Measurements from ENCODE around the gene TMEM135. TPM values are rescaled to one million over a fixed set of nuclear protein-coding genes. Genes with fewer than 3 reads are reported as not detected.

TMEM135 gene
- total RNA-seq, 6 experiments from 2014 or later, result 12.2 to 27.9 (median 18.8) TPM

DNA sequence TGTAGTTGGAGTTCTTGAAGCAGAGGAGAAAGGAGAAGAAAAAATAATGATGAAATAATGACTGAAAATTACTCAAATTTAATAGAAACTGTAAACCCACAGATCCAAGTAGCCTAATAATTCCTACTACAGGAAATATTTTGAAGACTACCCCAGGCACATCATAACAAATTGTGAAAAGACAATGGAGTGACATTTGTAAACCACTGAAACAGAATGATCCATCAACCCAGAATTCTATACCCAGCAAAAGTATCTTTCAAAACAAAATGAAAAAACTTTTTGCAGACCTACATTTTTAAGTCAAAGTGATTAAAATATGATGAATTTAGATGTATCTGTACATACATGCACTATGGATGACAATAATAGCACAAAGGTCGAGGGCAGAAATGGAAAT, 194.6 kb downstream of the TMEM135 start:
- H3K27ac ChIP-seq, result no peak overlapping the region
- DNase-seq, result no peak
- peaks cover 0 to 8% (median 0%) of the 10 kb centered on the region in 4 donors for H3K9me3 ChIP-seq
- intact Hi-C loops (cut with DNase I), result no loop called here
- no peak for TF ChIP-seq POLR2A (IDR thresholded peaks at IDR 0.05)
- TF ChIP-seq, protein P1, sequence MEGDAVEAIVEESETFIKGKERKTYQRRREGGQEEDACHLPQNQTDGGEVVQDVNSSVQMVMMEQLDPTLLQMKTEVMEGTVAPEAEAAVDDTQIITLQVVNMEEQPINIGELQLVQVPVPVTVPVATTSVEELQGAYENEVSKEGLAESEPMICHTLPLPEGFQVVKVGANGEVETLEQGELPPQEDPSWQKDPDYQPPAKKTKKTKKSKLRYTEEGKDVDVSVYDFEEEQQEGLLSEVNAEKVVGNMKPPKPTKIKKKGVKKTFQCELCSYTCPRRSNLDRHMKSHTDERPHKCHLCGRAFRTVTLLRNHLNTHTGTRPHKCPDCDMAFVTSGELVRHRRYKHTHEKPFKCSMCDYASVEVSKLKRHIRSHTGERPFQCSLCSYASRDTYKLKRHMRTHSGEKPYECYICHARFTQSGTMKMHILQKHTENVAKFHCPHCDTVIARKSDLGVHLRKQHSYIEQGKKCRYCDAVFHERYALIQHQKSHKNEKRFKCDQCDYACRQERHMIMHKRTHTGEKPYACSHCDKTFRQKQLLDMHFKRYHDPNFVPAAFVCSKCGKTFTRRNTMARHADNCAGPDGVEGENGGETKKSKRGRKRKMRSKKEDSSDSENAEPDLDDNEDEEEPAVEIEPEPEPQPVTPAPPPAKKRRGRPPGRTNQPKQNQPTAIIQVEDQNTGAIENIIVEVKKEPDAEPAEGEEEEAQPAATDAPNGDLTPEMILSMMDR (IDR thresholded peaks at IDR 0.05), result no peak
- WGBS (ENCODE audit: insufficient coverage, low coverage, low lambda C conversion rate, missing lambda C conversion rate), result 91% methylated on average over 1 of the region's 1 CpG
- H3K4me1 ChIP-seq, result no peaks in the 10 kb centered on the region
- no peaks in the 10 kb centered on the region for H3K36me3 ChIP-seq
- no peak overlapping the region for H3K4me3 ChIP-seq
- H3K27me3 ChIP-seq, result no peaks in the 10 kb centered on the region
- no peak for ATAC-seq

DNA sequence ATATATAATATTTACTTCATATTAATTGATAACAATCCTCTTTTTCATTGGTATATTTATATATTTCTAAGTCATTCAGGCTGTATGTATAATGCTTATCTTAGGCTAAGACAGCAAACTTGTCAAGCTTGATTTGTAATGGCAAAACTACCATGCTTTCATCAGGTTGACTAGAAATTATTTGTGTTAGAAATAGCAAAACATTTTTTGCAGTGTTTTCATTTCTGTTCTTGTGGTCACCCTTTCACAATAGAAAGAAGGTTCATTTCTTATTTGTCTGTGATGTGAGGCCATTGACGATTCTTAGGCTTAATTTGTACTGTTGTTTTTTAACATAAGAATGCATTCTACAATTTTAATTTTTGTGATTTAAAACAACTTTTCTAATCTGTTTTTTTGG, 197.6 kb downstream of the TMEM135 start:
- DNase-seq (no peak), ATAC-seq (no peak)
- TF ChIP-seq POLR2A (IDR thresholded peaks at IDR 0.05), result no peak
- TF ChIP-seq, protein P1 (IDR thresholded peaks at IDR 0.05), result no peak
- no peaks in the 10 kb centered on the region for H3K27me3 ChIP-seq
- H3K27ac ChIP-seq, result no peak overlapping the region
- H3K4me3 ChIP-seq, result no peak overlapping the region
- WGBS (ENCODE audit: insufficient coverage, low coverage, low lambda C conversion rate, missing lambda C conversion rate), result 92% methylated on average over 1 of the region's 1 CpG
- intact Hi-C loops (cut with DNase I), result no loop called here
- H3K4me1 ChIP-seq, result no peaks in the 10 kb centered on the region
- H3K36me3 ChIP-seq, result no peaks in the 10 kb centered on the region
- peaks cover 0 to 8% (median 0%) of the 10 kb centered on the region in 4 donors for H3K9me3 ChIP-seq

DNA sequence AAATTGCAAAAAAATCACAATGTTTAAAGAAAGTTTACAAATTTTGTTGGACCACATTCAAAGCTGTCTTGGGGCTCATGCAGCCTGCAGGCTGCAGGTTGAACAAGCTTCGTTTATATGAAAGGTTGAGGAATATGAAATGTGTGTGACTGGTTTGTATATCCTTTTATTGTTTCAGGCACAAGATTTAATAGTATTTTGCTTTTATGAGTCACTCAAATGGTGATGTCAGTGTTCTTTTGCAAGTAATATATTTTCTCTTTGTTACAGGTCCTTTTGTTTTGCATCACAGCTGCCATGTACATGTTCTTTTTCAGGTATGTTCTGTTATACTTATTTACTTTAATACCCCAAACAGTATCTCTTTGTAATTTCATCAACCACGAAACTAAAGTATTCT, 198.6 kb downstream of the TMEM135 start:
- no peaks in the 10 kb centered on the region for H3K36me3 ChIP-seq
- no peak overlapping the region for H3K4me3 ChIP-seq
- no peak for DNase-seq
- intact Hi-C loops (cut with DNase I), result no loop called here
- WGBS (ENCODE audit: insufficient coverage, low coverage, low lambda C conversion rate, missing lambda C conversion rate), result 92% methylated on average over 2 of the region's 2 CpGs
- H3K27me3 ChIP-seq, result no peaks in the 10 kb centered on the region
- no peak for TF ChIP-seq POLR2A (IDR thresholded peaks at IDR 0.05)
- TF ChIP-seq, protein P1 (IDR thresholded peaks at IDR 0.05), result no peak
- no peak overlapping the region for H3K27ac ChIP-seq
- H3K9me3 ChIP-seq, result peaks cover 0 to 8% (median 0%) of the 10 kb centered on the region in 4 donors
- ATAC-seq, result no peak
- no peaks in the 10 kb centered on the region for H3K4me1 ChIP-seq

DNA sequence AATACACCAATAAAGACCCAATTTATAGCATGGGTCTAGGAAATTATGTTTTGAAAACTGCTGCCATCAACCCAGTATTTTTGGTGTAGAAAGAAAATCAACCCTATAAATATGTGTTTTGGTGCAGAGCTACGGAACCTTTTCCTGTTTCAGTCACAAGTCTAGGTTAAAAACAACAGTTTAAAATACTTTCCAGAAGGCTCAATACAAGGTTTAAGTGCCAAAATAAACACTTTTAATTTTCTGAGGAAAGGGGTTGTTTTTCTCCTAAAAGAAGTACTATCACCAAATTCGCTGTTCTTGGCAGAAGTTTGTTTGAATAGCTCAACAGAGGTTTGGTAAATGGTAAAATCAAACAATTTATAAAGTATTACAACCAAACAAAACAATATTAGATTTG, 201.3 kb downstream of the TMEM135 start:
- TF ChIP-seq, protein P1 (IDR thresholded peaks at IDR 0.05), result no peak
- TF ChIP-seq POLR2A (IDR thresholded peaks at IDR 0.05), result no peak
- H3K36me3 ChIP-seq, result no peaks in the 10 kb centered on the region
- H3K4me1 ChIP-seq, result no peaks in the 10 kb centered on the region
- intact Hi-C loops (cut with DNase I), result no loop called here
- H3K4me3 ChIP-seq, result no peak overlapping the region
- no peaks in the 10 kb centered on the region for H3K9me3 ChIP-seq
- no peak overlapping the region for H3K27ac ChIP-seq
- DNase-seq (no peak), ATAC-seq (no peak)
- 25% methylated on average over 2 of the region's 2 CpGs for WGBS (ENCODE audit: insufficient coverage, low coverage, low lambda C conversion rate, missing lambda C conversion rate)
- H3K27me3 ChIP-seq, result no peaks in the 10 kb centered on the region

DNA sequence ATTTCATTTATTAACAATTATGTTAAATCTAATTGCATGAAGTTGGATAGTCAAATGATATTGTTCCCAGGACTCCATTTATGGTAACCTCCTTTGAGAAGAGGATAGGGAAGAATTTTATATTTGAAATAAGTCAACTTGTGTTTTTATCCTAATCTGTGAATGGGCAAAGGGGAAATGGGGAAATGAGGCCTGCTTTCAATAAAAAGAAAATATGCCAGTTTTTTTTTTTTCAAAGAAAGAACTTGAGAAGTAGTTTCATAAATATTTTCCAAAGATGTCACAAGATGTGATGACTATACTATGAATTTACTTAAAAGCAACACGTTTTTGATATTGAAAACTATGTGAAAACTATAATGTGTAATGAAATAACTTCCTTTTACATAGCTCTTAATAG, 201.8 kb downstream of the TMEM135 start:
- intact Hi-C loops (cut with DNase I), result no loop called here
- Histone ChIP-seq H3K27ac (no peak overlapping the region), H3K9me3 (no peaks in the 10 kb centered on the region), H3K4me1 (no peaks in the 10 kb centered on the region), H3K27me3 (no peaks in the 10 kb centered on the region), H3K4me3 (no peak overlapping the region), H3K36me3 (no peaks in the 10 kb centered on the region)
- no peak for DNase-seq
- TF ChIP-seq, protein P1 (IDR thresholded peaks at IDR 0.05), result no peak
- TF ChIP-seq POLR2A (IDR thresholded peaks at IDR 0.05), result no peak
- ATAC-seq, result no peak
- WGBS (ENCODE audit: insufficient coverage, low coverage, low lambda C conversion rate, missing lambda C conversion rate), result 72% methylated on average over 1 of the region's 1 CpG

Measured in right lobe of liver (tissue), 6 donors.